Measurements from ENCODE around the gene IMPACT.

GRCh38 chr18:24417480-24417879 lies 9.0 kb upstream of the IMPACT start:
- TF ChIP-seq POLR2A (IDR thresholded peaks at IDR 0.05) (no peak), CTCF (IDR thresholded peaks at IDR 0.05) (no peak)
